ENCODE data around the gene BCORL1. TPM values are rescaled to one million over a fixed set of nuclear protein-coding genes. Genes with fewer than 3 reads are reported as not detected.

BCORL1 gene, protein sequence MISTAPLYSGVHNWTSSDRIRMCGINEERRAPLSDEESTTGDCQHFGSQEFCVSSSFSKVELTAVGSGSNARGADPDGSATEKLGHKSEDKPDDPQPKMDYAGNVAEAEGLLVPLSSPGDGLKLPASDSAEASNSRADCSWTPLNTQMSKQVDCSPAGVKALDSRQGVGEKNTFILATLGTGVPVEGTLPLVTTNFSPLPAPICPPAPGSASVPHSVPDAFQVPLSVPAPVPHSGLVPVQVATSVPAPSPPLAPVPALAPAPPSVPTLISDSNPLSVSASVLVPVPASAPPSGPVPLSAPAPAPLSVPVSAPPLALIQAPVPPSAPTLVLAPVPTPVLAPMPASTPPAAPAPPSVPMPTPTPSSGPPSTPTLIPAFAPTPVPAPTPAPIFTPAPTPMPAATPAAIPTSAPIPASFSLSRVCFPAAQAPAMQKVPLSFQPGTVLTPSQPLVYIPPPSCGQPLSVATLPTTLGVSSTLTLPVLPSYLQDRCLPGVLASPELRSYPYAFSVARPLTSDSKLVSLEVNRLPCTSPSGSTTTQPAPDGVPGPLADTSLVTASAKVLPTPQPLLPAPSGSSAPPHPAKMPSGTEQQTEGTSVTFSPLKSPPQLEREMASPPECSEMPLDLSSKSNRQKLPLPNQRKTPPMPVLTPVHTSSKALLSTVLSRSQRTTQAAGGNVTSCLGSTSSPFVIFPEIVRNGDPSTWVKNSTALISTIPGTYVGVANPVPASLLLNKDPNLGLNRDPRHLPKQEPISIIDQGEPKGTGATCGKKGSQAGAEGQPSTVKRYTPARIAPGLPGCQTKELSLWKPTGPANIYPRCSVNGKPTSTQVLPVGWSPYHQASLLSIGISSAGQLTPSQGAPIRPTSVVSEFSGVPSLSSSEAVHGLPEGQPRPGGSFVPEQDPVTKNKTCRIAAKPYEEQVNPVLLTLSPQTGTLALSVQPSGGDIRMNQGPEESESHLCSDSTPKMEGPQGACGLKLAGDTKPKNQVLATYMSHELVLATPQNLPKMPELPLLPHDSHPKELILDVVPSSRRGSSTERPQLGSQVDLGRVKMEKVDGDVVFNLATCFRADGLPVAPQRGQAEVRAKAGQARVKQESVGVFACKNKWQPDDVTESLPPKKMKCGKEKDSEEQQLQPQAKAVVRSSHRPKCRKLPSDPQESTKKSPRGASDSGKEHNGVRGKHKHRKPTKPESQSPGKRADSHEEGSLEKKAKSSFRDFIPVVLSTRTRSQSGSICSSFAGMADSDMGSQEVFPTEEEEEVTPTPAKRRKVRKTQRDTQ (N-terminal part only)
- total RNA-seq, result 10 to 100 TPM; 14.8 to 17.7 TPM
- long read RNA-seq, donor 1, partial matches to known transcripts, result 2 of 2 reads
- long read RNA-seq, donor 1, other reads (novel, unspliced or antisense), result 0 of 2 reads
- long read RNA-seq, donor 2, partial matches to known transcripts, result 3 of 5 reads
- long read RNA-seq, donor 2, other reads (novel, unspliced or antisense), result 2 of 5 reads

DNA sequence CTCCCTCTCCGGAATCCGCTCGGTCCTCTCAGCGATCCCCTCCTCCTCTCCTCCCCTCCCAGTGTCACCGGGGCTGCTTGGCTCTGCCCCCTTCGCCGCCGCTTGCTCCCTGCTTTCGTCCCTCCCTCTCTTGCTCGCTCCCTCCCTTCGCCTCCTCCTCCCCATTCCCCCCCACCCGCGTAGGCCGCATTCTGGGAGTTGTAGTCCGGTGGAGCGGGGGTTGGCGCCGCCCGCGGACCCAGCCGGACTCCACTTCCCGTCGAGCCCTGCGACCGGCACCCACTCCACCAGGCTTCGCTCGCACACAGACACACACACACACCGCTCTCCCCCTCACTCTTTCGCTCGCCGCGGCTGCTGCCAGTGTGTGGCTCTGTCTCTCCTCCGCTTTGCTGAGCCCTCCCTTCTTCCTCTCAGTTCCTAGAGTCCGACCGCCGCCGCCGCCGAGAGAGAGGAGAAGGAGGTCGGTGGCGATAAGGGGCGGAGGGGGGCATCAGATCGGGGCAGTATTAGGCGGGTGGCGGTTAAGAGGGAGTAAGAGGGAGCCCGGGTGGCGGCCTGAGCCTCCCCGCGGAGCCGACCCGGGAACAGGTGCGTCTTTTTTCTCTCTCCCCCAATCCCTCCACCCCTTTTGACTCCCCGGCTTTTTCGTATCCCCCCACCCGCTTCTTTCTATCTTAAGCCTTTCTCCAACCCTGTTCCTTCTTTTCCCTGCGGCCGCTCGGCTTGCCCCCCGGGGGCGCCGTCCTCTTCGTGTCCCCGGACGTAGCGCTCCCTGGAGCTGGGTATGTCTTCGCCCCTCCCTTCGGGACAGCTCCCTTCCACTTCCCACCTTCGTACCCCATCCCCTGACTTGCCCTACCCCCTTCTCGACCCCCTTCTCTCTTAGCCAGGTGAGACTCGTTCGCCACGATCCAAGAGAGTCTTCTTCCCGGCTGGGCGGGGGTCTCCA lies at the start of gene BCORL1:
Gene BCORL1, plus strand, starts transcription at position 336 of the 952 bp plus-strand sequence. CDS start 22,597 bp downstream, outside the sequence.
- DNase-seq (ENCODE audit: low spot score), result peak; percentile 96
- intact Hi-C loops (cut with DNase I), result no loop called here

DNA sequence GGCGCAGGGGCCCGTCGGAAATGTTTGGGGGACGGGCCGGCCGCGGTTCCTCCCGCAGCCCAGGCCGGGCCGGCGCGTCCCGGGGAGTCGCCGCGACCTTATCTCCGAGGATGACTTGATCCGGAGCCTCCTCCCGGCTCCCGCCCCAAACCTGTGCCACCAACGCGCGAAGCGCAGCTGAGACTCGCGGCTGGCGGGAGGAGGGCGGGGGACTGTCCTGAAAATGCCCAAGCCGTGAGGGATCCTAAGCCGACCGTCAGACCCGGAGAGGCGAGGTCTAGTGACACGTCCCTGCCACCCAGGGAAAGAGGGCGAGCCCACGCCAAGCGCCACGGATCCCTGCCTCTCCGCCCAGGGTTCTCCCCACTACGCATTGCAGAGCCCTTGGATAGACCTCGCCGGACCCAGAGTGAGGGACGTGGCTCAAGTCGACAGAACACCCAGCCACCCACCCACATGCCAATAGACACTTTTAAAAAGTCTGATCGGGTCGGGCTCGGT lies 49.6 kb upstream of the BCORL1 start:
- intact Hi-C loops (cut with DNase I), result no loop called here
- DNase-seq (ENCODE audit: low spot score), result peak; percentile 80

DNA sequence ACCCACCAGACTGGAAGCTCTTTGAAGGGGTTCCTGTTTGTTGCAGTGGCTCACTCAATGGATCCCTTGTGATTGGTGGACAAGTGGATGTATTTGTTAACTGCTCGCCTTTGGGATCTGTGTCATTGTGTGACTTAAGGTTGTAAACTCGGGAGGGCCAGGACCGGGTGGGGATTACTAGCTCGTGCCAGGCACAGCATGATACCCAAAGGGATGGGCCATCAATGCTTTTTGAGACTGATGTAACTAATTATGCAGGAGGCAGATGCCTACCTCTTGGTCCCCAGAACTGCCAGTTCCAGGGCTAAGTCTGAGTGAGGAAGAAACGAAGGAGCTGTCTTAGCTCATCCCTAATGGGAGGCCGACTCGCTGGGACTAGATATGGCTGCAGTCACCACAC lies 48.7 kb upstream of the BCORL1 start:
- intact Hi-C loops (cut with DNase I), result no loop called here
- peak; percentile 43 for DNase-seq (ENCODE audit: low spot score)

DNA sequence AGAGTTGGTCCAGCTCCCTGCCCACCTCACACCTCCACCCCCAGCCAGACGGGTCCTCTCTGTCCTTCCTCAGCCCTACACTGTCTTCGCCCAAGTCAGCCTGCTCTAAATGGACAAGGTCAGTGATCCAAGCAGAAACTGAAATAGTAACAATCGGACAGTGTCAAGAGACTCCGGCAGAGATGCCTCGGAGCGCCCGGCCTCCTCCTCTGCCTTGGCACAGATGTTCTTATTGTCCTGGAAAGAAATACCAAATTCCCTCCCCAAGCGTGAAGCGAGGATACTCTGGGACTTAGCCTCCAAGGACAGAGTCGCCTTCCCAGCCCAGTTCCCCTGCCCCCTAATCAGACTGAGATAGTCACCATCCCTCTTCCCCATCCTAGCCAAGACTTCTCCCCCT lies 48.0 kb upstream of the BCORL1 start:
- intact Hi-C loops (cut with DNase I), result no loop called here
- peak; percentile 74 for DNase-seq (ENCODE audit: low spot score)

DNA sequence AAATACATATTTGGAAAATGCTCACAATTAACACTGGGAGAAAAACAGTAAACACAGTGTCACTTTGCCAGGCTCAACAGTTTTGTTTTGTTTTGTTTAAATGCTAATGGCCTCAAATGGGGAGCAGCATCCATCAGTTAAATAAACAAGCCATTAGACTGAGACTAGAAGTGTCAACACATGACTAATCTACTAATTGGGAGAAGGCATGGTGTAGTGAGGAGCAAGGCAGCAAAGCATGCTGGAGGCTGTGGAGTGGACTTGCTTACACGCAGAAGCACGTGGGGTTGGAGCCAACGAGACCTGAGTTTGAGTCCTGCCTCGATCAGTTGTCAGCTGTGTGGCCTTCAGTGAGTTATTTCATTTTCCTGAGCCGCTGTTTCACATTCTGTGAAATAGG lies 47.5 kb upstream of the BCORL1 start:
- intact Hi-C loops (cut with DNase I), result no loop called here
- peak; percentile 57 for DNase-seq (ENCODE audit: low spot score)

DNA sequence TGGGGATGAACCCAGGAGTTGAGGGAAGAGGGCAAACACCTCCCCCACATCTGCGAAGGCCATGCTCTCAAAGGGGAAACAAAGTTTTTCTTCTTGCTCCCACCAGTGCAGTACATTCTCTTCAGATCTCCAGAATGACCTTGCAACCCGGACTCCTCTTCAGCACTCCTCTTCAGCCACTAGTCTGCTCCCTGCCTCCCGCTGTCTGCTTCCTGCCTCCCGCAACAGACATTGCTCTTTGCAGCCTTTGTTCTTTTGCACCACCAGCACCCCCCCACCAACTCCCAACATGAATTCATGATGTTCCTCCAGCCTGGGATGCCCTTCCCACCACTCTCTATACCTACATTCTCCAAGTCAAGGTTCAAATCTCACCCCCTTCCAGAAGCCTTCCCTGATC lies 44.4 kb upstream of the BCORL1 start:
- peak; percentile 46 for DNase-seq (ENCODE audit: low spot score)
- intact Hi-C loops (cut with DNase I), result no loop called here

DNA sequence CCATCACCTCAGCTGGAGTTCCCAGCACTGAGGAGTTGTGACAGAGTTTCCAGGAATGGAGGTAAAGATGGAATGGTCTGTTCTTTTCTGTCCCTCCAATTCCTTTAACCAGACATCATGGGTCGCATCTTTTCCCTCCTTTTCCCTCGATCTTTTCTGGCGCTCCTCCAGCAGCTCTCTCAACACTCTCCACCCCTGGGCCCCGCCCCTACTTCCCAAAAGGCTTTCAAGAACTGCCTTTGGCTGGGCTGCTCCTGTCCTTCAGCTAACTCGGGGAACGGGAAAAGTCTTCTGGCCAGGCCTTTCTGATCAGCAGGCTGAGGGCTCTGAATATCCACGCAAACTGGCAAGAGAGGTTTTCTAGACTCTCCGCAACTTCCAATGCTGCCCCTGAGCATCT lies 42.4 kb upstream of the BCORL1 start:
- DNase-seq (ENCODE audit: low spot score), result peak; percentile 53
- intact Hi-C loops (cut with DNase I), result no loop called here

DNA sequence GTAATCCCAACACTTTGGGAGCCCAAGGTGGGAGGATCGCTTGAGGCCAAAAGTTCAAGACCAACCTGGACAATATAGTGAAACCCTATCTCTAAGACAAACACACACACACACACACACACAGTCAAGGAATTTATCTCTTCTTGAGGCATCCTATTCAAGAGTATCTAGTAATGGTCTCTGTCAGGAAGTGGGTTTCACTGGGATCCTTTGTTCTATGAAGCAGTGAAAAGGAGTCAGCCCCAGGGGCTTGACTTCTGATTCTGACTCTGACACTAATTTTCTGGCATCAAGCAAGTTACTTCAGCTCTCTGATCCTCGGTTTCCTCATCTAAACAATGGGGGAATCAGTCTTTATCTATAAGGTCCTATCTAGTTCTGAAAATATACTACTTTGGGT lies 41.7 kb upstream of the BCORL1 start:
- no peak for DNase-seq (ENCODE audit: low spot score)
- intact Hi-C loops (cut with DNase I), result no loop called here

DNA sequence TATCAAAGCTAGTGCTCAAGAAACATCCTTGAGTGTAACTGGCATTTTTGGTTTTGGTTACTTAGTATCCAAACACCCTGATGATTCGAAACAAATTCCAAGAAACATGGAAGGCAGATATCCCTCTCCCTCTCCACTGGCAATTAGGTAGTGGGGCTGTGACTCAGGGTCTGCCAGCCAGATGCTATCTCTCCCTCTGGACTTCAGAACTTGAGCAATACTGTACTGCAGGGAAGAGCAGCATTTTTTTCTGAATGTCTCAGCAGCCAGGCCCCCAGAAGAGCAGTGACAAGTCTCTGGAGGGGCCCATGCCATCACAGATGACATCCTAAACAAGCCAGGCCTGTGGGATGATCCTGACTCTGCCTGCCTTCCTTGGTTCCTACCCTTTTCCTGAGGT lies 37.3 kb upstream of the BCORL1 start:
- intact Hi-C loops (cut with DNase I), result no loop called here

DNA sequence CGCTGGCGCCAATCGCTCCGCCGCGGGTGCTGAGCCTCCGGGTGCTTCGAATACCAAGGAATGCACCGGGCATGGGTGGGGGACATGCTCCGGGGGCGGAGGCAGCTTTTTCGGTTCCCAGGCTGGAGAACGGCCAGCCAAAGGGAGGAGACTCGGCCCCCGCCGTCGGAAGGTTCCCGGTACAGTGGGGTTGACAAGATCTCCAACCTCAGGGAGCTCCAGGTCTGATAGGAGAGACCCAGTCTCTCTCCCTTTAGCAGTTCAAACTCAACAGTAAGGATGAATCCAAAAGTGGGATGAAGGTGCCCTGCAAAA lies 29.1 kb upstream of the BCORL1 start:
- intact Hi-C loops (cut with DNase I), result loop anchor here in 1 of 2 donors (10.0 kb wide), 1 partner anchor 1778 kb away; no protein-coding TSS in a partner anchor

More for the DNA sequence above, 37.3 kb upstream of the BCORL1 start:
- DNase-seq (ENCODE audit: low spot score), result peak; percentile 25

DNA sequence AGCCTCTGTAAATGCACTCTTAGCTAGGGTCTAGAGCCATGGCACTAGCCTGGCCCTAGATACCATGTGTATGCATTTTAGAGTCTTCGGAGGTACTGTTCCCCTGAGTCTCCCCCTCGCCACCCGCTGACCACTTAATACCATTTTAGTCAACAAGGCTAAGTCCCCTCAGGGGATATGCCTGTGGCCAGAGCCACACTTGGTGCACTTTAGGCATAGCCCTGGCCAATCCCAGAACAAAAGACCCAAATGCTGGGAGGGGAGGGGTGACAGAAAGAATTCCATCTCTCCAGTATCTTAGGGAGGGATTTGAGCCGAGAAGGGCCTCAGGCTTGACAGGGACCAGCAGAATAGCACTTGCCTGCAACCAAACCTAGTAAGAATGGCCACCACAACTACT lies 28.6 kb upstream of the BCORL1 start:
- intact Hi-C loops (cut with DNase I), result loop anchor here in 1 of 2 donors (10.0 kb wide), 1 partner anchor 1779 kb away; no protein-coding TSS in a partner anchor
- DNase-seq (ENCODE audit: low spot score), result no peak

More for the DNA sequence above, 29.1 kb upstream of the BCORL1 start:
- DNase-seq (ENCODE audit: low spot score), result no peak

DNA sequence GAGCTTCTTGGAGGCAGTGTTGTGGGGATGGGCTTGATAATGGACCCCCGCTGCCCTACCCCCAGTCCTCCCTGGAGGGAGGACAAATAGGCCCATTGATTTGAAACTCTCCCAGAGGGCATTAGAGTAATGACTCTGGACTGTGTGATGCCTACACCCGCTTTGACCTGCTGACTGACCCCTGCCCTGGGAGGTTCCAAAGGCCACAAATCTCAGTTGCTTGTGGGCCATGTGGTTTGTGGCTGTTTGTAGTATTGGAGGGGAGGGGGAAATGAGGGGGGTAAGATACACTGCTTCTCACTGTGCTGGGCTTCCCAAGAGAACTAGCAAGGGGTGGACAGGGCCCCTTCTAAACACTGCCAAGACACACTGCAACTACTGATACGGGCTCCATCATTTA lies 27.6 kb upstream of the BCORL1 start:
- intact Hi-C loops (cut with DNase I), result loop anchor here in 1 of 2 donors (10.0 kb wide), 1 partner anchor 1780 kb away; no protein-coding TSS in a partner anchor
- DNase-seq (ENCODE audit: low spot score), result no peak

DNA sequence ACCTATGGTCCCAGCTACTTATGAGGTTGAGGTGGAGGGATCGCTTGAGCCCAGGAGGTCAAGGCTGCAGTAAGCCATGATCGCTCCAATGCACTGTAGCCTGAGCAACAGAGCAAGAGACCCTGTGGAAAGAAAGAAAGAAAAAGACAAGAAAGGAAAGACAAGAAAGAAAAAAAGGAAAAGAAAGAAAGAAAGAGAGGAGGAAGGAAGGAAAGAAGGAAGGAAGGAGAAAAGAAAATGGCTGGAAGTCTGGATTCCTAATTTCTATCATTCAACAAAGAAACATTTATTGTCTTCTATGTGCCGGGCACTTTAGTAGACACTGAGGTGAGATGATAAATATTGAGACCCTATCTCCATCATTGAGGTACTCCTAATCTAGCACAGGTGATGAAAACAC lies 26.8 kb upstream of the BCORL1 start:
- intact Hi-C loops (cut with DNase I), result loop anchor here in 1 of 2 donors (10.0 kb wide), 1 partner anchor 1781 kb away; no protein-coding TSS in a partner anchor

DNA sequence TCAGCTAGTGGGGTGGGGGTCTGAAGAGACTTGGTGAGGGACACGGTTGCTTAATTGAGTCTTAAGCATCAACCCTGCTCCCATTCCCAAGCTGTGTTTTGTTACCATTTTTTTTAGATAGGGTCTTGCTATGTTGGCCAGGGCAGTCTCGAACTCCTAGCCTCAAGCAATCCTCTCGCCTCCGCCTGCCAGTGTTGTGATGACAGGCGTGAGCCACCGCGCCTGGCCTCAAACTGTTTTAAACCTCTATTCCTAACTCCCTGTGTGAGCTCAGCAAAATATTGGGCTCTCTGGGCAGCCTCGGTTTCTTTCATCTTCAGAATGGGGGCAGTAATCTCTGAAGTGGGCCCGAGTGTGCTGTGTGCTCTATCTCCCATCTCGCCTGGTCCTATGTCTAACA lies 26.3 kb upstream of the BCORL1 start:
- intact Hi-C loops (cut with DNase I), result loop anchor here in 1 of 2 donors (10.0 kb wide), 1 partner anchor 1781 kb away; no protein-coding TSS in a partner anchor
- DNase-seq (ENCODE audit: low spot score), result no peak

More for the DNA sequence above, 26.8 kb upstream of the BCORL1 start:
- no peak for DNase-seq (ENCODE audit: low spot score)

DNA sequence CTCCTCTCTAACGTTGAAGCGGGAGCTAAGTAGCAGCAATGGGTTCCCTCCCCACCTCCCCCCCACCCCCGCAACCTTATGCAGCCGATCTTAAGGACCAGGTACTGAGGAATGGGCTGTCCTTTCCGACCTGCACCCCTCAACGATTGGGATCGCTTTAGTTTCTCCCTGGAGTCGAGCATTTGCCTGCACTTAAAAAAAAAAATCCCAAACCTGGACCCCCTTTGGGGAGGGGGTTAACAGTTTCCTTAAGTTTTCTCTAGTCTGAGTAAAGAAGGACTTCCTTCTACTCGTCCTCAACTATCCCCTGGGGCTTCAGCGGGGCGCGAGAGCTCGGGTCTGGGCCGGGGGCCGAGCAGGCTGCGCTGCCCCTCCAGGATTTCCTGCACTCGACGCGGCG lies 25.7 kb upstream of the BCORL1 start:
- intact Hi-C loops (cut with DNase I), result loop anchor here in 1 of 2 donors (10.0 kb wide), 1 partner anchor 1782 kb away; no protein-coding TSS in a partner anchor

DNA sequence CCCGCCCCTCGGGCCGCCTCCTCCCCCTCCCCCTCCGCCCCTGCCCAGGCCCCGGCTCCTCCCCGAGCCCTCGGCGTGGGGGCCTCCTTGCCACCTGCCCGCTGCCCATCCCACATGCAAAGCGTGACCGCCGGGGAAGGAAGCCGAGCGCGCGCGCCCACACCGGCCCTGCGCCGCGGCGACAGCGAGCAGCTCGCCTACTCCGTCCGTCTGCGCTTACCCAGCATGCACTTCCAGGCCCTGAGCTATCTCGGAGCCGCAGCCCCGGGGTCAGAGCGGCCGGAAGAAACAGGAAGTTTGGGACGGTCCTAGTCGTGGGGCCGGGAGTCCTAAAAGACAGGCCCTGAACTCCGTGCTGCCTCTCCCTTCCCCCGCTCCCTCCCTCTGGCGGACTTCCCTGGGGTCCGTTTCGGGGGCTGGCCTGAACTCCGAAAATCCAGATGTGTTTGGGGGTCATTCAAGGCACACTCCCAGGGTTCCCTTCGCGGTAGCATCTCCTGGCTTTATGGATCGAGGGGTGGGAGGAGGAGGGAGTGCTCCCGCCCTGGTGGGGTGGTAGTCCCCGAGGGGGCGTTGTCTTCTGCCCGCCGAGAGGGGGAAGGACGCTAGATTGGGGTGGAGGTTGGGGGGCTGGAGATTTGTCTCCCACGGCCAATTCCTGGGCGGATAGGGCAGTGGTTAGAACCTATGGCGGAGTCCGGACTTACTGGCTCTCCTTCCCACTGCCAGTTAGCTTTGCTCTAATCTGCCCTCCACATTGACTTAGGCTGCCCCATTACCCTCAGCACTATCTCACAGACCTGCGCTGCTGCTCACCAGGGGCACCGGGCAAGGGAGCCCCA lies 25.0 kb upstream of the BCORL1 start:
- intact Hi-C loops (cut with DNase I), result loop anchor here in 1 of 2 donors (10.0 kb wide), 1 partner anchor 1783 kb away; no protein-coding TSS in a partner anchor
- peak; percentile 90 for DNase-seq (ENCODE audit: low spot score)

More for the DNA sequence above, 25.7 kb upstream of the BCORL1 start:
- no peak for DNase-seq (ENCODE audit: low spot score)

Data from posterior vena cava (tissue), 2 donors.